Measurements from ENCODE around the gene BEND3.

GRCh38 chr6:107069631-107070548 lies 45.4 kb downstream of the BEND3 start:
- no peak for TF ChIP-seq EZH2 (optimal IDR thresholded peaks at IDR 0.05; ENCODE audit: low read depth, low read length)
- TF ChIP-seq CTCF (IDR thresholded peaks at IDR 0.05; ENCODE audit: low read length), result no peak
- TF ChIP-seq EZH2phosphoT487 (IDR thresholded peaks at IDR 0.05; ENCODE audit: low read length), result no peak

Data from MM.1S (cell line).